Measurements from ENCODE around the gene ROBO3. TPM values are rescaled to one million over a fixed set of nuclear protein-coding genes. Genes with fewer than 3 reads are reported as not detected.

Gene ROBO3
- total and polyA plus RNA-seq, 2 donors (not counting 3 experiments of a cell fraction or from before 2014, with no cell fraction given) = 27.1 to 65.4 TPM

GRCh38 chr11:124821995-124822730 is 43.1 kb upstream of the ROBO3 start:
- no peak overlapping the region for H3K9ac ChIP-seq (replicated peaks; ENCODE audit: extremely low read depth, insufficient read depth, low read length)
- no peak for FAIRE-seq
- H2AFZ ChIP-seq (ENCODE audit: low read depth, low read length) = no peak overlapping the region
- peaks cover 7 to 19% of the 10 kb centered on the region in 2 experiments for H3K27me3 ChIP-seq (ENCODE audit: control insufficient read depth in 2 of 2, insufficient read depth in 2 of 2, low read length in 2 of 2)
- no peak overlapping the region for H3K4me2 ChIP-seq (ENCODE audit: insufficient read depth, low read length)
- no peaks in the 10 kb centered on the region for H3K4me1 ChIP-seq (ENCODE audit: control insufficient read depth, extremely low read depth, insufficient read depth, low read length)
- H3K4me3 ChIP-seq (replicated peaks in 1 of 3; ENCODE audit: insufficient read depth in 1 of 3, low read depth in 1 of 3, low read length in 3 of 3) = no peak overlapping the region
- POLR2A ChIA-PET = no interaction called here
- no peak overlapping the region for H3K27ac ChIP-seq (ENCODE audit: insufficient read depth, low read depth, low read length)
- TF ChIP-seq POLR2A (IDR thresholded peaks at IDR 0.05; ENCODE audit: low read depth, low read length) (no peak), JUN (IDR thresholded peaks at IDR 0.05; ENCODE audit: borderline replicate concordance, insufficient read depth, insufficient read length, low read depth) (no peak), MAX (IDR thresholded peaks at IDR 0.05; ENCODE audit: insufficient read depth, insufficient read length) (no peak), CTCF (IDR thresholded peaks at IDR 0.05; ENCODE audit: extremely low read depth in 1 of 2, insufficient read depth in 1 of 2, low read depth in 1 of 2, low read length in 2 of 2) (no peak), POLR2AphosphoS5 (IDR thresholded peaks at IDR 0.05; ENCODE audit: insufficient read depth, low read depth, low read length) (no peak), EZH2 (IDR thresholded peaks at IDR 0.05; ENCODE audit: borderline replicate concordance, low read depth, low read length, severe bottlenecking) (no peak), GATA2 (IDR thresholded peaks at IDR 0.05; ENCODE audit: insufficient read depth, insufficient read length, low read depth, low read length) (no peak), FOS (IDR thresholded peaks at IDR 0.05; ENCODE audit: borderline replicate concordance, insufficient read depth, low read length) (no peak)
- no peaks in the 10 kb centered on the region for H3K36me3 ChIP-seq (ENCODE audit: control insufficient read depth in 2 of 2, extremely low read depth in 1 of 2, insufficient read depth in 2 of 2, low read length in 2 of 2)
- H3K9me3 ChIP-seq (replicated peaks; ENCODE audit: control insufficient read depth, insufficient read depth, low read length) = no peaks in the 10 kb centered on the region
- H3K79me2 ChIP-seq (ENCODE audit: control insufficient read depth, insufficient read depth, low read length) = no peaks in the 10 kb centered on the region
- H4K20me1 ChIP-seq (replicated peaks; ENCODE audit: control insufficient read depth, extremely low read depth, insufficient read depth, low read length) = no peaks in the 10 kb centered on the region
- DNase-seq (ENCODE audit: low read depth, low spot score) = no peak
- dilution Hi-C loops (cut with MboI; ENCODE audit: extremely low pct_ligation_motif_present, low sequenced_read_pairs) = no loop called here
- CTCF ChIA-PET = interaction anchor here (0.6 to 2.1 kb wide), 5 partner anchors 9 to 325 kb away, joined by 3 to 6 read pairs (median 3); no protein-coding TSS in a partner anchor
- intact Hi-C loops (cut with micrococcal nuclease) = no loop called here
- no TSS peak for BruUV-seq (replicated peaks)
- no peaks in the 10 kb centered on the region for H3K9me1 ChIP-seq (replicated peaks; ENCODE audit: control insufficient read depth, extremely low read depth, insufficient read depth, low read length)
